Measurements from ENCODE around the gene WSCD2.

Gene WSCD2

DNA sequence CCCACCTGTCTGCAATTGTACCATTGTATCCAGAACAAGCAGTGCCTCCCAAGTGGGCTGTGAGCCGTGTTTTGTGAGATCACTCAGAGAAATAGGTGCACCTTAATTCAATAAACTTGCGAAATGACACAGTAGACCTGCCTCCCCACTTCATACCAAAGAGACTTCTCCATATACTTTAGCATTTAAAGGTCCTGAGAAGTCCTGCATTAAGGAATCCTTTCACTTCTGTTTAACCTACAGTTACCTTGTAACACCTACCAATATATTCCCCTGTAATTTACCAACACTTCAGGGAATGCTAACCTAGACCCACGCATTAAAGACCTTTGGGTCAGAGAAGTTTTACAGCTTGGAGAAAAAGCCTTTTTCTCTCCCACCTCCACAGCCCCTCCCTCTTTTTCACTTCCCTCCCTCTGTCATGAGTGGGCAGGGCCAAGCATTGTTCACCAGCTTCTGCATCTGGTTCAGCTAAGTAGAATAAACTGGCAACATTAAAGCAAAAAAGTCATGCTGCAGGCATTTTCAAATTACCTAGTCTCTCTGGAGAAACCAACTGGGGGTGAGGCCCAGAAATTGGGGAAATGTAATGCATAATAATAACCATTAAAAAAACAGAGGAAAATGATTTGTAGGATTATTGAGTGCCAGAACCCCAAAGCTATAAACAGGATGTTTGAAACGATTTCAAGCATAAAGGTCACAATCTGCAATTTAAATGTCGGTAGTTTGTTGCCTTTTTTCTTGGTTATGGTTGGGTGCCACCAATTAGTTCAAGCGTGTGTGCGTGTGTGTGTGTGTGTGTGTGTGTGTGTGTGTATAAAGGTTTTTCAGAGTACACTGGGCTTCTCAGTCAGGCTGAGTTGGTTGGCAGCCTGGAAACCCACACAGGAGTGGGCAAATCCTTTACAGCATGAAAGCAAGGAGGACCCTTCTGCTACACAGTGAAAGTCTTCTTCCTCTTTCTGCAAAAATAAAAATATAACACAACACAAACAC lies 13.7 kb upstream of the WSCD2 start:
- no peak overlapping the region for H3K4me3 ChIP-seq
- no peak for DNase-seq (ENCODE audit: low read depth, low spot score)
- H3K9me3 ChIP-seq (ENCODE audit: low read depth, low read length), result no peaks in the 10 kb centered on the region
- H3K9ac ChIP-seq (ENCODE audit: insufficient read length), result no peak overlapping the region
- H3K36me3 ChIP-seq (ENCODE audit: insufficient read depth, low read length), result no peaks in the 10 kb centered on the region
- TF ChIP-seq POLR2AphosphoS5 (IDR thresholded peaks at IDR 0.05; ENCODE audit: borderline replicate concordance, low read depth, low read length), result no peak
- no peak for TF ChIP-seq FOXP2 (optimal IDR thresholded peaks at IDR 0.05; ENCODE audit: control extremely low read depth, extremely low read length, insufficient read depth)
- no peak for TF ChIP-seq EZH2 (IDR thresholded peaks at IDR 0.05)
- no peak overlapping the region for H3K27ac ChIP-seq

DNA sequence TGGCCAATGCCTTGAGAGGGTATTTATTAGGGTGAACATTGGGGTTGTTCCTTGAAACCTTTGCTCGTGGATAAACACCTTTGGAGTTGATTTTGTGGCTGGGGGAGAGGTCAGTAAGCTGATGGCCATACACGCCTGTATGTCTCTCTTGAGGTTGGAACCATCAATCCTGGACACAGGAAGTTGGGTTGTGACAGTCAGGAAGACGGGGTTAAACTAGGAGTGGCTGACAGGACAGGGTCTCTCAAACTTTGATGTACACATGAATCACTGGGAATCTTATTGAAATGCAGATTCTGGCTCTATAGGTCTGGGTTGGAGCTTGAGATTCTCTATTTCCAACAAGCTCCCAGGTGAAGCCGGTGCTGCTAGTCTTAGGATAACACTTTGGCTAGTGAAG lies 12.8 kb upstream of the WSCD2 start:
- no peak overlapping the region for H3K9ac ChIP-seq (ENCODE audit: insufficient read length)
- DNase-seq (ENCODE audit: low read depth, low spot score), result no peak
- no peak overlapping the region for H3K27ac ChIP-seq
- H3K4me3 ChIP-seq, result no peak overlapping the region
- H3K9me3 ChIP-seq (ENCODE audit: low read depth, low read length), result no peaks in the 10 kb centered on the region
- no peaks in the 10 kb centered on the region for H3K36me3 ChIP-seq (ENCODE audit: insufficient read depth, low read length)
- TF ChIP-seq POLR2AphosphoS5 (IDR thresholded peaks at IDR 0.05; ENCODE audit: borderline replicate concordance, low read depth, low read length) (no peak), EZH2 (IDR thresholded peaks at IDR 0.05) (no peak), FOXP2 (optimal IDR thresholded peaks at IDR 0.05; ENCODE audit: control extremely low read depth, extremely low read length, insufficient read depth) (no peak)

DNA sequence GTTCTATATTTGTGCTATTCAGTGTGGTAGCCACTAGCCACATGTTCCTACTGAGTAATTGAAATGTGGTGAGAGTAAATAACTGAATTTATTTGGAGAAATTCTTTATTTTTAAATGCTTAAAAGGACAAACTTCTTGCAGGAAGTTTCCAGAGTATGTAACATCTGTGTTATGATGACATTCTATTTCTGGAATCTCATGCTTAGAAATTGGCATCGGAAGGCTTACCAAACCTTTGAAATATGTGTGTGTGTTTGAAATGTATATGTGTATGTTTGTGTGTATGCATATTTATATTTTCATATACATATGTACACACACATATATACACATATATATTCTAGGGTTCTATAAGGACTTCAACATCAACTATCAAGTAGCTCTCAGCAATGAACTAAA lies 12.4 kb upstream of the WSCD2 start:
- TF ChIP-seq EZH2 (IDR thresholded peaks at IDR 0.05) (no peak), FOXP2 (optimal IDR thresholded peaks at IDR 0.05; ENCODE audit: control extremely low read depth, extremely low read length, insufficient read depth) (no peak), POLR2AphosphoS5 (IDR thresholded peaks at IDR 0.05; ENCODE audit: borderline replicate concordance, low read depth, low read length) (no peak)
- H3K4me3 ChIP-seq, result no peak overlapping the region
- H3K36me3 ChIP-seq (ENCODE audit: insufficient read depth, low read length), result no peaks in the 10 kb centered on the region
- H3K9ac ChIP-seq (ENCODE audit: insufficient read length), result no peak overlapping the region
- H3K27ac ChIP-seq, result no peak overlapping the region
- DNase-seq (ENCODE audit: low read depth, low spot score), result no peak
- H3K9me3 ChIP-seq (ENCODE audit: low read depth, low read length), result no peaks in the 10 kb centered on the region

DNA sequence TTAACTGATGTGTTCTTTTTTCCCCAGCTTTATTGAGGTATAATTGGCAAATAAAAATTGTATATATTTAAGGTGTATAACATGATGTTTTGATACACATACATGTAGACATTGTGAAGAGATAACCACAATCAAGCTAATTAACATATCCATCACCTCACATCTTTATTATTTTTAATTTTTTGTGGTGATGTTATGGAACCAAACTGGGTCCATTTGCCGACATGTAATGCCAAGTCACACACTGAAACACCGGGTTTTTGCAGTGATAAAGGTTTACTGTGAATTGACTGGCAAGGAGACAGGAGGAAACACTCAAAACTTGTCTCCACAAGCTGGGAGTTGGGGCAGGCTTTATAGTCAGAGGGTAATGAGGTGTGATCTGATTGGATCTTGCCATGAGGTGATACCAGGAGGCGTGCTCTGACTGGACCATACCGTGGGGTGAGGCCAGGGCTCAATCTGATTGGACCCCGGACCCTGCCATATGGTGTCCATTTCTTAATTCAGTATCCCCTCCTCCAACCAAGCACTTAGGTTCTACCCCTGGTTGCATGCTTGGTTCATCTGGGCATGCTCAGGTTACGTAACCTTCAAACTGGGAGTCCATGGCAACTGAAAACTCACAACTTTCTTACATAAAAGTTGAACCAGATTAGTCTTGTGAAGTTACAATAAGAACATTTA lies 11.8 kb upstream of the WSCD2 start:
- no peak for TF ChIP-seq EZH2 (IDR thresholded peaks at IDR 0.05)
- TF ChIP-seq POLR2AphosphoS5 (IDR thresholded peaks at IDR 0.05; ENCODE audit: borderline replicate concordance, low read depth, low read length), result no peak
- no peak for TF ChIP-seq FOXP2 (optimal IDR thresholded peaks at IDR 0.05; ENCODE audit: control extremely low read depth, extremely low read length, insufficient read depth)
- no peak overlapping the region for H3K4me3 ChIP-seq
- no peak overlapping the region for H3K9ac ChIP-seq (ENCODE audit: insufficient read length)

DNA sequence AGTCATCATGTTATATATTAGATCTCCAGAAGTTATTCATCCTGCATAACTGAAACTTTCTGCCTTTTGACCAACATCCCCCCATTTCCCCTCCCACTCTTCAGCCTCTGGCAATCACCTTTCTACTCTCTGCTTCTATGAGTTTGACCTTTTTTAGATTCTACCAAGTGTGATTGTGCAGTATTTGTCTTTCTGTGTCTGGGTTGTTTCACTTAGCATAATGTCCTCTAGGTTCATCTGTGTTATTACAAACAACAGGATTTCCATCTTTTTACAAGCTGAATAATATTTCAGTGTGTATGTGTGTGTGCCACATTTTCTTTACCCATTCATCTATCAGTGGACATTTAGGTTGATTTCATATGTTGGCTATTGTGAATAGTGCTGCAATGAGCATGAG lies 11.2 kb upstream of the WSCD2 start:
- no peak overlapping the region for H3K9ac ChIP-seq (ENCODE audit: insufficient read length)
- H3K4me3 ChIP-seq, result no peak overlapping the region
- TF ChIP-seq EZH2 (IDR thresholded peaks at IDR 0.05), result no peak
- no peak for TF ChIP-seq POLR2AphosphoS5 (IDR thresholded peaks at IDR 0.05; ENCODE audit: borderline replicate concordance, low read depth, low read length)
- no peak for TF ChIP-seq FOXP2 (optimal IDR thresholded peaks at IDR 0.05; ENCODE audit: control extremely low read depth, extremely low read length, insufficient read depth)
- H3K27ac ChIP-seq, result no peak overlapping the region
- H3K36me3 ChIP-seq (ENCODE audit: insufficient read depth, low read length), result no peaks in the 10 kb centered on the region
- no peaks in the 10 kb centered on the region for H3K9me3 ChIP-seq (ENCODE audit: low read depth, low read length)
- DNase-seq (ENCODE audit: low read depth, low spot score), result no peak

More for the DNA sequence above, 11.8 kb upstream of the WSCD2 start:
- H3K9me3 ChIP-seq (ENCODE audit: low read depth, low read length), result no peaks in the 10 kb centered on the region
- H3K27ac ChIP-seq, result no peak overlapping the region
- H3K36me3 ChIP-seq (ENCODE audit: insufficient read depth, low read length), result no peaks in the 10 kb centered on the region
- DNase-seq (ENCODE audit: low read depth, low spot score), result no peak

DNA sequence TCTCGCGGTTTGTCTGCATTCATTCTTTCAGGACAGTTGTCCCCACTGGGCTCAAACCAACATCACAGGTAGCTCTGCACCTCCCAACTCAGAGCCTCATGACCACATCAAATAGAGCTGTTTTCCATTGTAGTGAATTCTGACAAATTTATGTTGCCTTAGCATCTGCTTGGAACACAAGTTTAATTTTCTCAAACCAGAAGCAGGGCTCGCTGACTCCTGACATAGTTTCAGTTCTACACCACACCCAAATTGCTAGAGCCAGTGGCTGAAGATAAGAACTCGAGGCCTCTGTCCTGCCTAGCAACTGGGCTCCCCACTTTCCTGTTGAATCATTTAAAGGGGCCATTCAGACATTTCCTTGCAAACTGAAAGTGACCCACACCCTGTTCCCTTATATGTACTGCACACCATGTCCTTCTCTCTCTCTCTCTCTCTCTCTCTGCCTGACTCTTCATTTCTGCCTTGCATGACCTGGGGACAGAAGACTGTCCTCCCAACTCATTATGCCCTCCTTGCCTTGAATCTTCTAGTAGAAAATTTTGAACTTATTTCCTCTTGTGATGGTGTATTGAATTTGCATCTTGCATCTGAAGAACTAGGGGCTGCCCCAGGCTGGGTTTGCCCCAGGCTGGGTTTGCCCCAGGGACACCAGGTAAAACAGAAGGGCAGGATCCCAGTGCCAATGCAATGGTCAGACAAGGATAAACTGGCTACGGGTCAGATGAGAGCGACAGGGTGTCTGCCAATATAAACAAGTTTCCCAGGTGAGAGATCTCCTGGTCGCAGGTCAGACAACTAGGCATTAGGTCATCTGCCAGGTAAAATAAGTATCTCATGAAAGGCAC lies 9.7 kb upstream of the WSCD2 start:
- TF ChIP-seq EZH2 (IDR thresholded peaks at IDR 0.05) (no peak), POLR2AphosphoS5 (IDR thresholded peaks at IDR 0.05; ENCODE audit: borderline replicate concordance, low read depth, low read length) (no peak), FOXP2 (optimal IDR thresholded peaks at IDR 0.05; ENCODE audit: control extremely low read depth, extremely low read length, insufficient read depth) (no peak)

DNA sequence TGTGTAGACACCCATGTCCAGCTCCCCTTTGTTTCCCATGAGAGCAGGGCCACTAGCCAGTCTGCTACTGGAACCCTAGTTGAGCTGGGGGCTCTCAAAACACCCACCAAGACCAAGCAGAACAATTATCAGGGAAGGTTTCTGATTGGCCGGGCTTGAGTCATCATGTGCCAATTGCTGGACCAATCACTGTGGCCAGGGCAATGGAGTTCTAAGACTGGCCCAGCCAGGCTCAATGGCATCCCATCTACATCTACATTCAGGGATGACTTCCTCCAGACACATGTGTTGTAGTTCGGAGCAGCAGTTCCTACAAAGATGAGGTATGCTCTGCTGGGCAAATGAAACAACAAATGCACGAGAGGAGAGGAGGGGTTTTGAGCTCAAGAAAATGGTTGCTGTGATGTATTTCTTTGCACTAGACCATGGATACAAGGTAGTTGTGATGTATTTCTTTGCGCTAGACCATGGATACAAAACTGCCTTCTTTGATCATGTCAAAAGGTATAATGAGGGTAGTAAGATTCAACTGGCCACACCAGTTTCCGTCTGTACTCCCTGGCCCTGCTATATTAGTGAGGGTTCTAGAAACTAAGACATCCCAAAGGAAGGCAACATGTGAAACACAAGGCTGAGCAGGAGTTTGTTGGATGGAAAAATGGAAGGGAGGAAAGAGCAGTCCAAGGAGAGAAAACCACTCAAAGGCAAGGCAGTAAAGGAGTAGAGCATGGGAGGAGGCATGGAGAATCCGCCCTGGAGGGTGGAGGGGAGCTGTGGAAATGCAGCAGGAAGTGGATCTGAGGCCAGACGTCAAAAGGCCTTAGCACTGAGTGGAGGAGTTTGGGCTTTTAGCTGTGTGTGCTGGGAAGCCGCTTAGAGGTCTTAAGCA lies 8.9 kb upstream of the WSCD2 start:
- no peak for DNase-seq (ENCODE audit: low read depth, low spot score)
- H3K27ac ChIP-seq, result no peak overlapping the region
- no peak overlapping the region for H3K4me3 ChIP-seq

More for the DNA sequence above, 9.7 kb upstream of the WSCD2 start:
- Histone ChIP-seq H3K4me3 (no peak overlapping the region), H3K9ac (ENCODE audit: insufficient read length) (no peak overlapping the region), H3K36me3 (ENCODE audit: insufficient read depth, low read length) (no peaks in the 10 kb centered on the region), H3K9me3 (ENCODE audit: low read depth, low read length) (no peaks in the 10 kb centered on the region), H3K27ac (no peak overlapping the region)
- no peak for DNase-seq (ENCODE audit: low read depth, low spot score)

More for the DNA sequence above, 8.9 kb upstream of the WSCD2 start:
- TF ChIP-seq FOXP2 (optimal IDR thresholded peaks at IDR 0.05; ENCODE audit: control extremely low read depth, extremely low read length, insufficient read depth) (no peak), POLR2AphosphoS5 (IDR thresholded peaks at IDR 0.05; ENCODE audit: borderline replicate concordance, low read depth, low read length) (no peak), EZH2 (IDR thresholded peaks at IDR 0.05) (no peak)
- no peak overlapping the region for H3K9ac ChIP-seq (ENCODE audit: insufficient read length)
- H3K9me3 ChIP-seq (ENCODE audit: low read depth, low read length), result no peaks in the 10 kb centered on the region
- H3K36me3 ChIP-seq (ENCODE audit: insufficient read depth, low read length), result no peaks in the 10 kb centered on the region
